Right hindlimb (tissue), 1 donor: ENCODE results near the gene ZNFX1.
"Not testable (repeated sequence)": the region's sequence is repeated elsewhere in the genome, so short reads cannot be mapped to it uniquely, and the experiment has no call there.

ENCODE experiments used
- DNase-seq: peaks from one replicate; pipeline ENCODE4 v3.0.0-alpha.2; 2018

ZNFX1 gene

GRCh38 chr20:49203746-49204145 lies 74.1 kb downstream of the ZNFX1 start:
- no peak for DNase-seq

DNA sequence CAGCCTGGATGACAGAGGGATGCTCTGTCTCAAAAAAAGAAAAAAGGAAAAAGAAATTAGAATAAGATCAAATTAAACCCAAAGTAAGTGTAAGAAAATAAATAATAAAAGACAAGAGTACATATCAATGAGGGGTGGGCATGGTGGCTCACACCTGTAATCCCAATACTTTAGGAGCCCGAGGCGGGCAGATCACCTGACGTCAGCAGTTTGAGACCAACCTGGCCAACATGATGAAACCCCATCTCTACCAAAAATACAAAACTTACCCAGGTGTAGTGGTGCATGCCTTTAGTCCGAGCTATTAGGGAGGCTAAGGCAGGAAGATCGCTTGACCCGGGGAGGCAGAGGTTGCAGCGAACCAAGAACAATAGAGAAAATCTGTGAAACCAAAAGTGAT lies 74.8 kb downstream of the ZNFX1 start:
- DNase-seq, result no peak

DNA sequence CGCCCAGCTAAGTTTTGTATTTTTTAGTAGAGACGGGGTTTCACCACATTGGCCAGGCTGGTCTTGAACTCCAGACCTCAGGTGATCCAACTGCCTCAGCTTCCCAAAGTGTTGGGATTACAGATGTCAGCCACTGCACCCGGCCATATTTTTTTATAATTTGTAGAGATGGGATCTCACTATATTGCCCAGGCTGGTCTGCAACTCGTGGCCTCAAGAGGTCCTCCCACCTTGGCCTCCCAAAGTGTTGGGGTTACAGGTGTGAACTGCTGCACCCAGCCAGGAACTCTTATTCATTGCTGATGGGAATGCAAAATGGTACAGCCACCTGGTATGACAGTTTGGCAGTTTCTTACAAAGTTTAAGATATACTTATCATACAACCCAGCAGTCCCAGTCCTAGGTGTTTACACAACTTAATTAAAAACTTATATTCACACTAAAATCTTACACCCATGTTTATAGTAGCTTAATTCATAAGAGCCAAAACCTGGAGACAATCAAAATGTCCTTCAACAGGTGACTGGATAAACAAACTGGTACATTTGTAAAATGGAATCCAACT lies 78.0 kb downstream of the ZNFX1 start:
- no peak for DNase-seq

GRCh38 chr20:49192944-49193518 lies 84.8 kb downstream of the ZNFX1 start:
- not testable (repeated sequence) for DNase-seq
